22Rv1 (cell line): ENCODE data around the gene BECN2.

Source experiments
- ZFX ChIP-seq: fragments of 450-650 bp; IDR thresholded peaks from 2 replicates; pipeline ENCODE4 v1.6.1; 2017; ENCODE audit warnings: antibody characterized with exemption, borderline replicate concordance
- TF ChIP-seq, protein P1 (sequence below): fragments of 450-650 bp; IDR thresholded peaks from 2 replicates; pipeline ENCODE4 v1.5.1; 2017; ENCODE audit warnings: mild to moderate bottlenecking

DNA sequence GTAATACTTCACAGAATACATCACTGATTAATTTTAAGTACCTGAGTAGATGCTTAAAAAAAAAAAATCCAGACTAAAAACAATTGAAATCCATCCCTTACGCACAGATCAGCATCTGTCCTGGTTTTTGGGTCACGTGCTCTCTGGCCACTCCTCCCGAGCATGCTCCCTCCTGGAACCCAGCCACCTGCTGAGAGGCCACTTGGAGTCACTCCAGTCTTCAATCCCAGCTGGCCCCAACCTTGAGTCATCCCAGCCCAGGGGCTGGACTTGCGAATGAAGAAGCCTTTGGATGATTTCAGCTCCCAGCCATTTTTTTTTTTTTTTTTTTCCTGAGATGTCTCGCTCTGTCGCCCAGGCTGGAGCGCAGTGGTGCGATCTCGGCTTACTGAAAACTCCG lies 32.5 kb downstream of the BECN2 start:
- TF ChIP-seq, protein P1, sequence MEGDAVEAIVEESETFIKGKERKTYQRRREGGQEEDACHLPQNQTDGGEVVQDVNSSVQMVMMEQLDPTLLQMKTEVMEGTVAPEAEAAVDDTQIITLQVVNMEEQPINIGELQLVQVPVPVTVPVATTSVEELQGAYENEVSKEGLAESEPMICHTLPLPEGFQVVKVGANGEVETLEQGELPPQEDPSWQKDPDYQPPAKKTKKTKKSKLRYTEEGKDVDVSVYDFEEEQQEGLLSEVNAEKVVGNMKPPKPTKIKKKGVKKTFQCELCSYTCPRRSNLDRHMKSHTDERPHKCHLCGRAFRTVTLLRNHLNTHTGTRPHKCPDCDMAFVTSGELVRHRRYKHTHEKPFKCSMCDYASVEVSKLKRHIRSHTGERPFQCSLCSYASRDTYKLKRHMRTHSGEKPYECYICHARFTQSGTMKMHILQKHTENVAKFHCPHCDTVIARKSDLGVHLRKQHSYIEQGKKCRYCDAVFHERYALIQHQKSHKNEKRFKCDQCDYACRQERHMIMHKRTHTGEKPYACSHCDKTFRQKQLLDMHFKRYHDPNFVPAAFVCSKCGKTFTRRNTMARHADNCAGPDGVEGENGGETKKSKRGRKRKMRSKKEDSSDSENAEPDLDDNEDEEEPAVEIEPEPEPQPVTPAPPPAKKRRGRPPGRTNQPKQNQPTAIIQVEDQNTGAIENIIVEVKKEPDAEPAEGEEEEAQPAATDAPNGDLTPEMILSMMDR, result no peak
- no peak for TF ChIP-seq ZFX
